T-helper 1 cell treated with Interleukin-12 subunit alpha and Interleukin-12 subunit beta and Interleukin-4 antibody, amounts not matched to agents 30 ng/mL and 1 ng/mL, for 36 hours (primary cell): ENCODE measurements around the gene BST2. TPM values are rescaled to one million over a fixed set of nuclear protein-coding genes. Genes with fewer than 3 reads are reported as not detected.

Experiments used
- intact Hi-C: fragments of 100-400 bp; cut with micrococcal nuclease; formaldehyde crosslinking; loops from one replicate; pipeline ENCODE4 v1.15.1; 2024
- total RNA-seq: library from RNA; stranded (reverse); gene quantifications from 2 replicates; pipeline ENCODE4 v1.2.3, GENCODE V29; 2022

Gene BST2
- 214 and 218 TPM in 2 replicates for total RNA-seq

GRCh38 chr19:17405250-17406045 is at the start of gene BST2:
Gene BST2 (minus strand): TSS chr19:17405630. CDS start chr19:17405575, 55 bp downstream.
- intact Hi-C loops, result loop anchor here (1.0 to 10.0 kb wide), 3 partner anchors 14 to 911 kb away; partner anchors contain the start of genes C19orf44, CALR3 and DDA1

- intact Hi-C loops, result no loop called here
Measured at GRCh38 chr19:17454576-17455071, 49.2 kb upstream of the BST2 start.

- intact Hi-C loops, result no loop called here
Measured at GRCh38 chr19:17451820-17452219, 46.4 kb upstream of the BST2 start.

- intact Hi-C loops, result no loop called here
Measured at GRCh38 chr19:17450264-17451075, 45.0 kb upstream of the BST2 start.

GRCh38 chr19:17448131-17448967 is 42.9 kb upstream of the BST2 start, which contains the start of gene TMEM221:
Gene TMEM221 (minus strand): TSS chr19:17448668. CDS start chr19:17448462, 206 bp downstream.
- intact Hi-C loops, result no loop called here

GRCh38 chr19:17447704-17448130 is 42.3 kb upstream of the BST2 start:
- intact Hi-C loops, result no loop called here

- intact Hi-C loops, result no loop called here
Measured at GRCh38 chr19:17445526-17446165, 40.2 kb upstream of the BST2 start.

GRCh38 chr19:17441241-17442021 is 36.0 kb upstream of the BST2 start:
- intact Hi-C loops, result no loop called here

- intact Hi-C loops, result no loop called here
Measured at GRCh38 chr19:17436874-17437267, 31.4 kb upstream of the BST2 start.

GRCh38 chr19:17436094-17436873 is 30.9 kb upstream of the BST2 start:
- intact Hi-C loops, result no loop called here

- intact Hi-C loops, result no loop called here
Measured at GRCh38 chr19:17435218-17435617, 29.8 kb upstream of the BST2 start.

GRCh38 chr19:17431417-17431816 is 26.0 kb upstream of the BST2 start:
- intact Hi-C loops, result no loop called here

GRCh38 chr19:17429641-17430113 is 24.2 kb upstream of the BST2 start:
- intact Hi-C loops, result no loop called here

GRCh38 chr19:17424743-17425365 is 19.4 kb upstream of the BST2 start:
- intact Hi-C loops, result no loop called here

GRCh38 chr19:17423429-17424208 is 18.2 kb upstream of the BST2 start:
- intact Hi-C loops, result no loop called here

- intact Hi-C loops, result no loop called here
Measured at GRCh38 chr19:17421942-17422341, 16.5 kb upstream of the BST2 start.

- intact Hi-C loops, result loop anchor here (1.0 kb wide), 2 partner anchors 153 to 345 kb away; partner anchors contain the start of genes BABAM1, HAUS8 and MYO9B
Measured at GRCh38 chr19:17420475-17420924, 15.1 kb upstream of the BST2 start.
